Neural crest cell (in vitro differentiated cells): ENCODE results near the gene WNT1. TPM values are rescaled to one million over a fixed set of nuclear protein-coding genes. Genes with fewer than 3 reads are reported as not detected.

Experiments used
- DNase-seq: peaks from one replicate; pipeline ENCODE4 v3.0.0; 2021; ENCODE audit warnings: low read depth, mixed read lengths, low spot score
- H3K27ac Mint-ChIP-seq: one replicate; pipeline ENCODE4 v1.8.0; 2021; ENCODE audit warnings: mild to moderate bottlenecking, mixed read lengths; ENCODE audit not compliant: unreplicated experiment
- H3K27me3 Mint-ChIP-seq: 2 replicates; pipeline ENCODE4 v1.8.0; 2021; ENCODE audit warnings: low read depth, mild to moderate bottlenecking, mixed read lengths
- H3K36me3 Mint-ChIP-seq: 2 replicates; pipeline ENCODE4 v1.8.0; 2021; ENCODE audit warnings: low read depth, mild to moderate bottlenecking, mixed read lengths
- H3K4me1 Mint-ChIP-seq: 2 replicates; pipeline ENCODE4 v1.8.0; 2021; ENCODE audit warnings: mixed read lengths
- H3K4me3 Mint-ChIP-seq: one replicate; pipeline ENCODE4 v1.8.0; 2021; ENCODE audit warnings: mild to moderate bottlenecking, mixed read lengths
- H3K9me3 Mint-ChIP-seq: 2 replicates; pipeline ENCODE4 v1.8.0; 2021; ENCODE audit warnings: mixed read lengths
- CTCF ChIP-seq: fragments of 200-600 bp; sonication (generic); conservative IDR thresholded peaks from 2 replicates; pipeline ENCODE4 v1.5.0; 2021; ENCODE audit warnings: antibody characterized with exemption, mild to moderate bottlenecking
- long read RNA-seq: library from polyadenylated mRNA; unstranded; transcript quantifications from one replicate; pipeline ENCODE4 v2.0.0, GENCODE V29; 2020
- total RNA-seq: library from RNA; stranded (reverse); gene quantifications from 2 replicates; pipeline ENCODE4 v1.2.1, GENCODE V29; 2021

Gene WNT1
- 1.2 and 2.1 TPM in 2 replicates for total RNA-seq
- long read RNA-seq = 0 reads

- Mint-ChIP-seq H3K36me3 (no peaks in the 10 kb centered on the region), H3K27me3 (peaks cover 99% of the 10 kb centered on the region), H3K4me3 (peak within 1 kb of the TSS; percentile 69), H3K9me3 (no peaks in the 10 kb centered on the region), H3K4me1 (peaks cover 24% of the 10 kb centered on the region), H3K27ac (no peak within 1 kb of the TSS)
- no peak for DNase-seq
- TF ChIP-seq CTCF = peak; percentile 56
Observed at GRCh38 chr12:48978291-48978740, at the start of gene WNT1. WNT1 (plus strand) TSS chr12:48978322; CDS start chr12:48978651, 329 bp downstream.

- Mint-ChIP-seq H3K36me3 (peaks cover 20% of the 10 kb centered on the region), H3K4me3 (no peak overlapping the region)
Observed at GRCh38 chr12:48929551-48929950, 48.6 kb upstream of the WNT1 start.

GRCh38 chr12:48930475-48930874, 47.6 kb upstream of the WNT1 start:
- H3K9me3 Mint-ChIP-seq = no peaks in the 10 kb centered on the region
- H3K27me3 Mint-ChIP-seq = peaks cover 2% of the 10 kb centered on the region
- no peak overlapping the region for H3K4me3 Mint-ChIP-seq
- peaks cover 3% of the 10 kb centered on the region for H3K4me1 Mint-ChIP-seq
- H3K27ac Mint-ChIP-seq = no peak overlapping the region
- TF ChIP-seq CTCF = no peak
- DNase-seq = no peak
- H3K36me3 Mint-ChIP-seq = peaks cover 19% of the 10 kb centered on the region

More at GRCh38 chr12:48929551-48929950, 48.6 kb upstream of the WNT1 start:
- no peak for DNase-seq
- H3K27me3 Mint-ChIP-seq = peaks cover 3% of the 10 kb centered on the region
- H3K27ac Mint-ChIP-seq = no peak overlapping the region
- no peak for TF ChIP-seq CTCF
- H3K4me1 Mint-ChIP-seq = peaks cover 4% of the 10 kb centered on the region
- no peaks in the 10 kb centered on the region for H3K9me3 Mint-ChIP-seq

- Mint-ChIP-seq H3K27ac (no peak overlapping the region), H3K4me3 (no peak overlapping the region), H3K27me3 (no peaks in the 10 kb centered on the region), H3K9me3 (no peaks in the 10 kb centered on the region), H3K4me1 (no peaks in the 10 kb centered on the region), H3K36me3 (peaks cover 11% of the 10 kb centered on the region)
- no peak for TF ChIP-seq CTCF
- DNase-seq = no peak
Observed at GRCh38 chr12:48932878-48933277, 45.2 kb upstream of the WNT1 start.

GRCh38 chr12:48933664-48934311, 44.3 kb upstream of the WNT1 start:
- no peaks in the 10 kb centered on the region for H3K27me3 Mint-ChIP-seq
- TF ChIP-seq CTCF = no peak
- H3K36me3 Mint-ChIP-seq = peaks cover 11% of the 10 kb centered on the region
- H3K4me3 Mint-ChIP-seq = no peak overlapping the region
- no peaks in the 10 kb centered on the region for H3K4me1 Mint-ChIP-seq
- no peak overlapping the region for H3K27ac Mint-ChIP-seq
- H3K9me3 Mint-ChIP-seq = no peaks in the 10 kb centered on the region
- no peak for DNase-seq
